Measurements from ENCODE around the gene FXYD6.

DNA sequence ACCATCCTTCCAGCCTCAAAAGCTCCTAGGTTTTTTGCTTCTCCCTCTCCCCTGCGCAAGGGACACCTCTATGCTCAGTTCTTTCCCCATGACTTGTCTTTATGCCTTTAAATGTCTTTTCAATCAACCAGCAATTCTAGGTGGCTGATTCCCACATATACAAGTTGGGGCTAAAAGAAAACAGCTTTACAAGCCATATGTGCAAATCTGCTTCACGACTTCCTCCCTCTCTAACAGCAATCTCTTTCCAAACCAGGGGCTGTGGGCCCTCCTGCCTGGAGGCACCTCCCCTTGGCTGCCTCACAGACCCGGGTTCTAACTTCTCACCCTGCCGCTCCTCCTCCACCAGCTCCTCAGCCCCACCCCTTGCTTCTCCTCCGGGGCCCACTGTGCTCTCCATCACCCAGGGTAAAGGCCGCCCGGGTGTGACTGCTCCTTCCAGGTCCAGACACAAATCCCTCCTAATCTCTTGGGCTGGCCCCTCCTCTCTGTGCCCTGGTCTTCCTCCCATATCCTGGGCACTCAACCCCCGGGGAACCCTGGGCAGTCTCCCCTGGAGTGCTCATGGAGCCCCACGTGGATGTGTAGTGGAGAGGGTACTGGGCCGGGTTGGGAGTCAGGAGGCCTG is 38.6 kb upstream of the FXYD6 start:
- no peak for TF ChIP-seq POLR2AphosphoS5 (IDR thresholded peaks at IDR 0.05; ENCODE audit: low read depth, low read length)
- TF ChIP-seq, protein P1, sequence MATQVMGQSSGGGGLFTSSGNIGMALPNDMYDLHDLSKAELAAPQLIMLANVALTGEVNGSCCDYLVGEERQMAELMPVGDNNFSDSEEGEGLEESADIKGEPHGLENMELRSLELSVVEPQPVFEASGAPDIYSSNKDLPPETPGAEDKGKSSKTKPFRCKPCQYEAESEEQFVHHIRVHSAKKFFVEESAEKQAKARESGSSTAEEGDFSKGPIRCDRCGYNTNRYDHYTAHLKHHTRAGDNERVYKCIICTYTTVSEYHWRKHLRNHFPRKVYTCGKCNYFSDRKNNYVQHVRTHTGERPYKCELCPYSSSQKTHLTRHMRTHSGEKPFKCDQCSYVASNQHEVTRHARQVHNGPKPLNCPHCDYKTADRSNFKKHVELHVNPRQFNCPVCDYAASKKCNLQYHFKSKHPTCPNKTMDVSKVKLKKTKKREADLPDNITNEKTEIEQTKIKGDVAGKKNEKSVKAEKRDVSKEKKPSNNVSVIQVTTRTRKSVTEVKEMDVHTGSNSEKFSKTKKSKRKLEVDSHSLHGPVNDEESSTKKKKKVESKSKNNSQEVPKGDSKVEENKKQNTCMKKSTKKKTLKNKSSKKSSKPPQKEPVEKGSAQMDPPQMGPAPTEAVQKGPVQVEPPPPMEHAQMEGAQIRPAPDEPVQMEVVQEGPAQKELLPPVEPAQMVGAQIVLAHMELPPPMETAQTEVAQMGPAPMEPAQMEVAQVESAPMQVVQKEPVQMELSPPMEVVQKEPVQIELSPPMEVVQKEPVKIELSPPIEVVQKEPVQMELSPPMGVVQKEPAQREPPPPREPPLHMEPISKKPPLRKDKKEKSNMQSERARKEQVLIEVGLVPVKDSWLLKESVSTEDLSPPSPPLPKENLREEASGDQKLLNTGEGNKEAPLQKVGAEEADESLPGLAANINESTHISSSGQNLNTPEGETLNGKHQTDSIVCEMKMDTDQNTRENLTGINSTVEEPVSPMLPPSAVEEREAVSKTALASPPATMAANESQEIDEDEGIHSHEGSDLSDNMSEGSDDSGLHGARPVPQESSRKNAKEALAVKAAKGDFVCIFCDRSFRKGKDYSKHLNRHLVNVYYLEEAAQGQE (IDR thresholded peaks at IDR 0.05; ENCODE audit: insufficient read depth in 1 of 2, low read depth in 2 of 2, low read length in 2 of 2) = no peak
- TF ChIP-seq TAF1 (IDR thresholded peaks at IDR 0.05; ENCODE audit: borderline replicate concordance, insufficient read depth, low read length) = no peak
- TF ChIP-seq SIN3A (IDR thresholded peaks at IDR 0.05; ENCODE audit: borderline replicate concordance, insufficient read depth, low read length) = no peak
